Aorta (tissue), 5 donors: Measurements from ENCODE around the gene DAD1. TPM values are rescaled to one million over a fixed set of nuclear protein-coding genes. Genes with fewer than 3 reads are reported as not detected.
A peak's percentile ranks its signal among the peaks of the same experiment; 100 is the strongest.

Experiments
- ATAC-seq: fragments of 200-7000 bp; cut with Tn5 transposase; one replicate; pipeline ENCODE4 v1.9.1; 2022; ENCODE audit warnings: moderate library complexity; ENCODE audit not compliant: low FRiP score
- DNase-seq, 2 donors: peaks; one replicate each; pipeline ENCODE4 v3.0.0-alpha.2; 2020
- H3K27ac ChIP-seq, 2 donors: one replicate each; pipeline ENCODE4 v1.5.1; 2013; ENCODE audit warnings: low read length in 2 of 2, mild to moderate bottlenecking in 2 of 2, moderate library complexity in 2 of 2, control low read depth in 1 of 2, inconsistent platforms in 1 of 2, low read depth in 1 of 2
- H3K27me3 ChIP-seq, 2 donors: one replicate each; pipeline ENCODE4 v1.6.1; 2013; ENCODE audit warnings: control low read depth in 1 of 2, low read length in 1 of 2, mild to moderate bottlenecking in 1 of 2, moderate library complexity in 1 of 2; ENCODE audit not compliant: insufficient read depth in 2 of 2, control insufficient read depth in 1 of 2
- H3K36me3 ChIP-seq, 2 donors: one replicate each; pipeline ENCODE4 v1.6.1; 2013; ENCODE audit warnings: control low read depth in 1 of 2, low read length in 1 of 2, mild to moderate bottlenecking in 1 of 2; ENCODE audit not compliant: insufficient read depth in 2 of 2, control insufficient read depth in 1 of 2
- H3K4me1 ChIP-seq, 2 donors: one replicate each; pipeline ENCODE4 v1.6.1; 2013; ENCODE audit warnings: low read length in 2 of 2, control low read depth in 1 of 2, mild to moderate bottlenecking in 1 of 2, moderate library complexity in 1 of 2; ENCODE audit not compliant: insufficient read depth in 2 of 2, control insufficient read depth in 1 of 2
- H3K4me3 ChIP-seq, 2 donors: one replicate each; pipeline ENCODE4 v1.5.1; 2013; ENCODE audit warnings: low read length in 2 of 2, control low read depth in 1 of 2, mild to moderate bottlenecking in 1 of 2
- H3K9me3 ChIP-seq: one replicate; pipeline ENCODE4 v1.6.1; 2013; ENCODE audit warnings: mild to moderate bottlenecking, low read length; ENCODE audit not compliant: control insufficient read depth
- WGBS, 2 donors: extraction: QIAGEN DNeasy Blood & Tissue Kit; methylation state at CpG; one replicate each; pipeline ENCODE4 v1.1.7; 2013; 5-methylcytosine and 5-hydroxymethylcytosine counted together
- intact Hi-C, 2 donors: fragments of 100-400 bp; cut with DNase I; formaldehyde crosslinking; loops; one replicate each; pipeline versions ENCODE4 v1.14.2 to v1.15.0; 2022
- polyA plus RNA-seq, 2 donors: library from polyadenylated mRNA; stranded (reverse); fragments of 200-250 nt; gene quantifications; one replicate each; pipeline ENCODE4 v1.2.3, GENCODE V29; 2013
- total RNA-seq, 2 donors: library from RNA; stranded (reverse); fragmentation: NEBNext Ultra II Directional; extraction: Animal tissue kit (Norgen Biotek cat#: 25700); gene quantifications; one replicate each; pipeline ENCODE4 v1.2.1, GENCODE V29; 2021
- donor health status: healthy with polysubstance abuse.
- donor health status: Bipolar disorder and iron deficiency.
- donor health status: DM: no; HTN: no; CAD: no.
- donor health status: DM: no; HTN: no; CAD: no.
- donor health status: DM: yes; HTN: yes; CAD: no.

DAD1 gene
- total and polyA plus RNA-seq, 4 donors, result 143 to 309 (median 195) TPM

GRCh38 chr14:22579881-22580280 is 9.1 kb downstream of the DAD1 start:
- no peak for ATAC-seq
- DNase-seq, result no peak
- no peaks in the 10 kb centered on the region for H3K36me3 ChIP-seq
- peaks cover 7 to 9% of the 10 kb centered on the region in 2 donors for H3K4me1 ChIP-seq
- WGBS, 2 donors, result 86 to 87% methylated on average over 3 of the region's 3 CpGs
- no peak overlapping the region for H3K27ac ChIP-seq
- H3K4me3 ChIP-seq, result no peak overlapping the region
- intact Hi-C loops, result no loop called here
- no peaks in the 10 kb centered on the region for H3K9me3 ChIP-seq
- H3K27me3 ChIP-seq, result no peaks in the 10 kb centered on the region

- ATAC-seq (no peak), DNase-seq (no peak)
- Histone ChIP-seq H3K36me3 (no peaks in the 10 kb centered on the region), H3K4me3 (no peak overlapping the region), H3K27ac (no peak overlapping the region), H3K9me3 (no peaks in the 10 kb centered on the region), H3K4me1 (peaks cover 2 to 6% of the 10 kb centered on the region in 2 donors), H3K27me3 (no peaks in the 10 kb centered on the region)
- 59 to 71% methylated on average over 2 of the region's 2 CpGs for WGBS, 2 donors
- intact Hi-C loops, result no loop called here
Measured at GRCh38 chr14:22579236-22579635, 9.8 kb downstream of the DAD1 start.

DNA sequence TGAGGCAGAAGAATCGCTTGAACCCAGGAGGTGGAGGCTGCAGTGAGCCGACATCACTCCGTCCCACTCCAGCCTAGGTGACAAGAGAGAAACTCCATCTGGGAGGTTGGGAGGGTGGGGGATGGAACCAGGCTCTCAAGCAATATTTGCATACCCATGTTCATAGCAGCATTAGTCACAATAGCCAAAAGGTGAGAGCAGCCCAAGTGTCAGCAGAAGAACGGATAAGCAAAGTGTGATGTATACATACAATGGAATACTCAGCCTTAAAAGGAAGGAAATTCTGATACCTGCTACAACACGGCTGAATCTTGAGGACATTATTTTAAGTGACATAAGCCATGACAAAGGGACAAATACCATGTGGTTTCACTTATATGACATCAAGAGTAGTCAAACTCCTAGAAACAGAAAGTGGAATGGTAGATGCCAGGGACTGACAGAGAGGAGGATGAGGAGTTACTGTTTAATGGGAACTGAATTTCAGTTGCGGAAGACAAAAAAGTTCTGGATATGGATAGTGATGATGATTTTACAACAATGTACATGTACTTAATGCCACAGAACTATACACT is 11.6 kb downstream of the DAD1 start:
- intact Hi-C loops, result no loop called here
- DNase-seq (no peak), ATAC-seq (no peak)
- Histone ChIP-seq H3K36me3 (peaks cover 0 to 2% of the 10 kb centered on the region in 2 donors), H3K4me3 (no peak overlapping the region), H3K27me3 (no peaks in the 10 kb centered on the region), H3K9me3 (no peaks in the 10 kb centered on the region), H3K4me1 (no peaks in the 10 kb centered on the region), H3K27ac (no peak overlapping the region)
- 77 to 78% methylated on average over 6 of the region's 6 CpGs for WGBS, 2 donors

GRCh38 chr14:22573804-22574203 is 15.2 kb downstream of the DAD1 start:
- intact Hi-C loops, result loop anchor here in 1 of 2 donors (1.0 to 5.0 kb wide), 2 partner anchors 37 to 78 kb away; no protein-coding TSS in a partner anchor
- WGBS, 2 donors, result 95 to 97% methylated on average over 3 of the region's 3 CpGs
- Histone ChIP-seq H3K27me3 (no peaks in the 10 kb centered on the region), H3K4me3 (no peak overlapping the region), H3K27ac (no peak overlapping the region), H3K4me1 (no peaks in the 10 kb centered on the region), H3K9me3 (no peaks in the 10 kb centered on the region), H3K36me3 (peaks cover 0 to 3% of the 10 kb centered on the region in 2 donors)
- no peak for ATAC-seq
- DNase-seq, result no peak

- WGBS, 2 donors, result 71 to 85% methylated on average over 1 of the region's 1 CpG
- intact Hi-C loops, result loop anchor here in 1 of 2 donors (1.0 to 5.0 kb wide), 2 partner anchors 39 to 80 kb away; no protein-coding TSS in a partner anchor
- Histone ChIP-seq H3K36me3 (peaks cover 0 to 3% of the 10 kb centered on the region in 2 donors), H3K9me3 (no peaks in the 10 kb centered on the region), H3K4me3 (no peak overlapping the region), H3K27ac (no peak overlapping the region), H3K4me1 (no peaks in the 10 kb centered on the region), H3K27me3 (no peaks in the 10 kb centered on the region)
- ATAC-seq (no peak), DNase-seq (no peak)
Measured at GRCh38 chr14:22572562-22573058, 16.4 kb downstream of the DAD1 start.

- peak overlapping the region in 1 of 2 donors; percentile 30 for H3K27ac ChIP-seq
- no peaks in the 10 kb centered on the region for H3K4me1 ChIP-seq
- intact Hi-C loops, result loop anchor here (2.0 to 5.0 kb wide), 2 partner anchors 82 kb away; no protein-coding TSS in a partner anchor
- H3K9me3 ChIP-seq, result no peaks in the 10 kb centered on the region
- no peaks in the 10 kb centered on the region for H3K27me3 ChIP-seq
- H3K4me3 ChIP-seq, result no peak overlapping the region
- ATAC-seq, result peak; percentile 91
- peaks cover 0 to 3% of the 10 kb centered on the region in 2 donors for H3K36me3 ChIP-seq
- WGBS, 2 donors, result 22 to 25% methylated on average over 8 of the region's 8 CpGs
- peak in 1 of 2 donors; percentile 65 for DNase-seq
Measured at GRCh38 chr14:22570132-22570949, 18.7 kb downstream of the DAD1 start.

DNA sequence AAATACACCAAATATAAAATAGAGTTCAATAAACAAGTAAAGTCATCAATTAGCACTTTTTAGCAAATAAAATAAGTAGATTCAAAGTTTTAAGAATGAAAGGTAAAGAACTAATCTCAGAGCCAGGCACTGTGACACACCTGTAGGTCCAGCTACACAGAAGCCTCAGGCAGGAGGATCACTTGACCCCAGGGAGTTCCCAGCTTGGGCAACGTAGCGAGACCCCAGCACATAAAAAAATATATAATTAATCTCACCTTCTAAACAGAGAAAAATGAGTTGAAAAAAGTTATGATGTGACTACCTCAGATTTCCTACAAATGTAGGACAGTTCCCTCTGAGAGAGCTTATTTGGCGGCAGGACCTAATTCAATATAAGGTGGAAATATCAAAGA is 19.3 kb downstream of the DAD1 start:
- WGBS, 2 donors, result 68 to 69% methylated on average over 3 of the region's 3 CpGs
- Histone ChIP-seq H3K27ac (no peak overlapping the region), H3K4me3 (no peak overlapping the region), H3K27me3 (no peaks in the 10 kb centered on the region), H3K4me1 (no peaks in the 10 kb centered on the region), H3K9me3 (no peaks in the 10 kb centered on the region), H3K36me3 (peaks cover 0 to 3% of the 10 kb centered on the region in 2 donors)
- ATAC-seq, result no peak
- intact Hi-C loops, result loop anchor here (2.0 to 10.0 kb wide), 3 partner anchors 83 to 245 kb away; partner anchors contain the start of gene SLC7A7 (in 1 of the 2)
- no peak for DNase-seq

GRCh38 chr14:22569106-22569736 is 19.8 kb downstream of the DAD1 start:
- Histone ChIP-seq H3K4me1 (no peaks in the 10 kb centered on the region), H3K9me3 (no peaks in the 10 kb centered on the region), H3K27me3 (no peaks in the 10 kb centered on the region), H3K27ac (no peak overlapping the region), H3K36me3 (peaks cover 2 to 3% of the 10 kb centered on the region in 2 donors), H3K4me3 (no peak overlapping the region)
- WGBS, 2 donors, result 82 to 86% methylated on average over 6 of the region's 6 CpGs
- intact Hi-C loops, result loop anchor here in 1 of 2 donors (10.0 kb wide), 1 partner anchor 246 kb away; the partner anchor contains the start of gene SLC7A7
- ATAC-seq, result no peak
- no peak for DNase-seq
